Esophagus muscularis mucosa (tissue), 4 donors: ENCODE data around the gene PCSK4. TPM values are rescaled to one million over a fixed set of nuclear protein-coding genes. Genes with fewer than 3 reads are reported as not detected.

Experiments
- DNase-seq: peaks from one replicate; pipeline ENCODE4 v3.0.0-alpha.2; 2017; ENCODE audit errors: extremely low spot score
- H3K27ac ChIP-seq, 4 donors: fragments of 200-600 bp; sonication (generic); replicated peaks in 1 of 4; 1 replicate in 3 of 4; 2 replicates in 1 of 4; pipeline ENCODE4 v1.5.1; 2016 to 2019; ENCODE audit warnings: mild to moderate bottlenecking in 1 of 4
- H3K27me3 ChIP-seq, 4 donors: fragments of 200-600 bp; sonication (generic); one replicate each; pipeline versions ENCODE4 v1.5.1 to v1.6.0; 2016 to 2019
- H3K36me3 ChIP-seq, 4 donors: fragments of 200-600 bp; sonication (generic); one replicate each; pipeline ENCODE4 v1.5.1; 2016 to 2019
- H3K4me1 ChIP-seq, 4 donors: fragments of 200-600 bp; sonication (generic); one replicate each; pipeline ENCODE4 v1.5.1; 2016 to 2019
- H3K4me3 ChIP-seq, 4 donors: fragments of 200-600 bp; sonication (generic); 1 replicate in 2 of 4; 2 replicates in 2 of 4; pipeline ENCODE4 v1.5.1; 2016 to 2019; ENCODE audit warnings: mild to moderate bottlenecking in 4 of 4, moderate library complexity in 1 of 4
- H3K9me3 ChIP-seq, 4 donors: fragments of 200-600 bp; sonication (generic); 1 replicate in 3 of 4; 2 replicates in 1 of 4; pipeline ENCODE4 v1.5.1; 2016 to 2019
- EP300 ChIP-seq: sonication (generic); formaldehyde crosslinking; IDR thresholded peaks from one replicate; pipeline ENCODE4 v1.6.1; 2017; ENCODE audit warnings: antibody characterized with exemption
- POLR2A ChIP-seq: fragments of 450-650 bp; IDR thresholded peaks from one replicate; pipeline ENCODE4 v1.6.1; 2017; ENCODE audit warnings: antibody characterized with exemption, moderate library complexity, mild to moderate bottlenecking, low read depth
- POLR2AphosphoS5 ChIP-seq, 2 donors: sonication (generic); formaldehyde crosslinking; IDR thresholded peaks; one replicate each; pipeline ENCODE4 v1.6.1; 2017; ENCODE audit warnings: antibody characterized with exemption in 2 of 2
- WGBS: methylation state at CpG from one replicate; pipeline ENCODE4 v1.1.5; 2018; 5-methylcytosine and 5-hydroxymethylcytosine counted together
- intact Hi-C: fragments of 100-400 bp; cut with DNase I; formaldehyde crosslinking; loops from one replicate; pipeline ENCODE4 v1.15.1; 2023
- total RNA-seq, 4 donors: library from RNA; depleted of rRNA; stranded (reverse); fragments of >200 nt; gene quantifications; one replicate each; pipeline versions ENCODE4 v1.1.0 to v1.2.1, GENCODE V29; 2016
- TF ChIP-seq, protein P1 (sequence below), 3 experiments: fragments of 200-600 bp in 2 of 3; fragments of 450-650 bp in 1 of 3; sonication (generic) in 2 of 3; IDR thresholded peaks; one replicate each; pipeline ENCODE4 v1.5.1; 2017 to 2019; ENCODE audit warnings: antibody characterized with exemption in 3 of 3, mild to moderate bottlenecking in 2 of 3, moderate library complexity in 1 of 3

The PCSK4 gene
- total RNA-seq, 4 donors from 2014 or later = 1.9 to 5.4 (median 3.3) TPM

DNA sequence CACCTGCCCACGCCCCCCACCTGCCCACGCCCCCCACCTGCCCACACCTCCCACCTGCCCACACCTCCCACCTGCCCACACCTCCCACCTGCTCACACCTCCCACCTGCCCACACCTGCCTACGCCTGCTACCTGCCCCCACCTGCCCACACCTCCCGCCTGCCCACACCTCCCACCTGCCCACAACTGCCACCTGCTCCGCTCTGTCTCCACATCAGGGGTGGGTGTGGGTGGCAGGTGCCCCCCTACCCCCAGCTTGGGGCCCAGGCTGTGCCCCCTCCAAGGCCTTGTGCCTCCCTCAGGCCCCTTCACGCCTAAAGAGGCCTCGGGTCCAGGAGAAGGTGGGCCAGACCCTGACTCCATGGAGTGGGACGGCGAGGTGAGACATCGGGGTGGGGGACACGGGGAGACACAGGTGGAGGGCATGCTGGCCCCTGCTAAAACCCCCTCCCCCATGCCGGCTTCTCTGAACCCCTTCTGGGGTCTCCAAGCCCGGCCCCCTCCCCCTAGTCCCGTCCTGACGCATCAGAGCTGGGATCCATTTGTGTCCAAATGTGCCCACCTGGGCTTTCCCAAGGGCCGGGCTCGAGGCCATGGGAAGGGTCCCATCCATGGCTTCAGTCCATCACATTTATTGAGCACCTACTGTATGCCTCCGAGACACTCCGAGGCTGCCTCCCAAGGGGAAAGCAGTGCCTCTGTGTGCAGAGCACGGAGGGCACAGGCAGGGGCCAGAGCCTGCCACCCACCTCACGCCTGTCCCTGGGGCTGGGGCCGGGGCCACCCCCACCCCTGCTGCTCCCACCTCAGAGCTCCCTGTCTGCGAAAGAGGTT lies 38.7 kb upstream of the PCSK4 start:
- WGBS = 77% methylated on average over 17 of the region's 23 CpGs
- Histone ChIP-seq H3K9me3 (no peaks in the 10 kb centered on the region), H3K27me3 (peaks cover 0 to 92% (median 26%) of the 10 kb centered on the region in 4 donors), H3K36me3 (no peaks in the 10 kb centered on the region), H3K4me3 (no peak overlapping the region), H3K27ac (no peak overlapping the region), H3K4me1 (peaks cover under 1 to 9% (median 7%) of the 10 kb centered on the region in 4 donors)
- TF ChIP-seq POLR2AphosphoS5 (IDR thresholded peaks at IDR 0.05) (no peak), POLR2A (no peak), EP300 (no peak)
- TF ChIP-seq, protein P1, sequence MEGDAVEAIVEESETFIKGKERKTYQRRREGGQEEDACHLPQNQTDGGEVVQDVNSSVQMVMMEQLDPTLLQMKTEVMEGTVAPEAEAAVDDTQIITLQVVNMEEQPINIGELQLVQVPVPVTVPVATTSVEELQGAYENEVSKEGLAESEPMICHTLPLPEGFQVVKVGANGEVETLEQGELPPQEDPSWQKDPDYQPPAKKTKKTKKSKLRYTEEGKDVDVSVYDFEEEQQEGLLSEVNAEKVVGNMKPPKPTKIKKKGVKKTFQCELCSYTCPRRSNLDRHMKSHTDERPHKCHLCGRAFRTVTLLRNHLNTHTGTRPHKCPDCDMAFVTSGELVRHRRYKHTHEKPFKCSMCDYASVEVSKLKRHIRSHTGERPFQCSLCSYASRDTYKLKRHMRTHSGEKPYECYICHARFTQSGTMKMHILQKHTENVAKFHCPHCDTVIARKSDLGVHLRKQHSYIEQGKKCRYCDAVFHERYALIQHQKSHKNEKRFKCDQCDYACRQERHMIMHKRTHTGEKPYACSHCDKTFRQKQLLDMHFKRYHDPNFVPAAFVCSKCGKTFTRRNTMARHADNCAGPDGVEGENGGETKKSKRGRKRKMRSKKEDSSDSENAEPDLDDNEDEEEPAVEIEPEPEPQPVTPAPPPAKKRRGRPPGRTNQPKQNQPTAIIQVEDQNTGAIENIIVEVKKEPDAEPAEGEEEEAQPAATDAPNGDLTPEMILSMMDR (IDR thresholded peaks at IDR 0.05) = no peak
- intact Hi-C loops = no loop called here
- no peak for DNase-seq

DNA sequence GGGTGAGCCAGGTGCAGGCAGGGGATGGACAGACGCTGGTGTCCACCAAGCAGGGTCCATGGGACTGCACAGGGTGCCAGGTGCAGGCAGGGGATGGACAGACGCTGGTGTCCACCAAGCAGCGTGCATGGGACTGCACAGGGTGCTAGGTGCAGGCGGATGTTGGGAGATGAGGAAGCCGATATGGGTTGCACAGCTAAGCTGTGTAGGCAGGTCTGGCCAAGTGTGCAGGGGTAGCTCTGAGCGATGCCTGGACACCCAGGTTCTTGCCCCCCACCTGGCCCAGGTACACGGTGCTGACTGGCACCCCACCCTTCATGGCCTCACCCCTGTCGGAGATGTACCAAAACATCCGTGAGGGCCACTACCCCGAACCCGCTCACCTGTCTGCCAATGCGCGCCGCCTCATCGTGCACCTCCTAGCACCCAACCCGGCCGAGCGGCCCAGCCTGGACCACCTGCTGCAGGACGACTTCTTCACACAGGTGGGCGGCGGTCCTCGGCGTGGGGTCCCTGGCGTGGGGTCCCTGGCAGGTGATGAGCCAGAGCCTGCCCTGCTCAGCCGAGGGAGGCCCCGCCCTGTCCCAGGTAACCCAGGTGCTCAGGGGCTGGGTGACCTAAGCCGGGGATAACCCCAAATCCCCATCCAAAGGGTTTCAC lies 37.6 kb upstream of the PCSK4 start:
- Histone ChIP-seq H3K27me3 (peaks cover 0 to 92% (median 30%) of the 10 kb centered on the region in 4 donors), H3K4me1 (peaks cover 4 to 14% (median 11%) of the 10 kb centered on the region in 4 donors), H3K4me3 (no peak overlapping the region), H3K9me3 (no peaks in the 10 kb centered on the region), H3K36me3 (no peaks in the 10 kb centered on the region), H3K27ac (no peak overlapping the region)
- TF ChIP-seq EP300 = no peak
- DNase-seq = no peak
- 75% methylated on average over 18 of the region's 27 CpGs for WGBS
- intact Hi-C loops = no loop called here

GRCh38 chr19:1526979-1527649 lies 37.0 kb upstream of the PCSK4 start:
- no peak overlapping the region for H3K4me3 ChIP-seq
- H3K4me1 ChIP-seq = peaks cover 4 to 14% (median 11%) of the 10 kb centered on the region in 4 donors
- intact Hi-C loops = no loop called here
- H3K27me3 ChIP-seq = peaks cover 0 to 95% (median 30%) of the 10 kb centered on the region in 4 donors
- no peaks in the 10 kb centered on the region for H3K36me3 ChIP-seq
- H3K9me3 ChIP-seq = no peaks in the 10 kb centered on the region
- DNase-seq = no peak
- TF ChIP-seq, protein P1 (IDR thresholded peaks at IDR 0.05) = no peak
- H3K27ac ChIP-seq = no peak overlapping the region
- WGBS = 77% methylated on average over 18 of the region's 18 CpGs

- Histone ChIP-seq H3K4me1 (peaks cover 9 to 16% (median 13%) of the 10 kb centered on the region in 4 donors), H3K36me3 (no peaks in the 10 kb centered on the region), H3K27ac (no peak overlapping the region), H3K4me3 (no peak overlapping the region), H3K27me3 (peaks cover 0 to 91% (median 30%) of the 10 kb centered on the region in 4 donors), H3K9me3 (no peaks in the 10 kb centered on the region)
- DNase-seq = no peak
- no peak for TF ChIP-seq EP300
- TF ChIP-seq, protein P1 (IDR thresholded peaks at IDR 0.05) = no peak
- no peak for TF ChIP-seq POLR2AphosphoS5 (IDR thresholded peaks at IDR 0.05)
- TF ChIP-seq POLR2A = no peak
- WGBS = 73% methylated on average over 16 of the region's 33 CpGs
- intact Hi-C loops = no loop called here
Observed at GRCh38 chr19:1526066-1526778, 36.1 kb upstream of the PCSK4 start.
